ENCODE data around the gene RPUSD3.

DNA sequence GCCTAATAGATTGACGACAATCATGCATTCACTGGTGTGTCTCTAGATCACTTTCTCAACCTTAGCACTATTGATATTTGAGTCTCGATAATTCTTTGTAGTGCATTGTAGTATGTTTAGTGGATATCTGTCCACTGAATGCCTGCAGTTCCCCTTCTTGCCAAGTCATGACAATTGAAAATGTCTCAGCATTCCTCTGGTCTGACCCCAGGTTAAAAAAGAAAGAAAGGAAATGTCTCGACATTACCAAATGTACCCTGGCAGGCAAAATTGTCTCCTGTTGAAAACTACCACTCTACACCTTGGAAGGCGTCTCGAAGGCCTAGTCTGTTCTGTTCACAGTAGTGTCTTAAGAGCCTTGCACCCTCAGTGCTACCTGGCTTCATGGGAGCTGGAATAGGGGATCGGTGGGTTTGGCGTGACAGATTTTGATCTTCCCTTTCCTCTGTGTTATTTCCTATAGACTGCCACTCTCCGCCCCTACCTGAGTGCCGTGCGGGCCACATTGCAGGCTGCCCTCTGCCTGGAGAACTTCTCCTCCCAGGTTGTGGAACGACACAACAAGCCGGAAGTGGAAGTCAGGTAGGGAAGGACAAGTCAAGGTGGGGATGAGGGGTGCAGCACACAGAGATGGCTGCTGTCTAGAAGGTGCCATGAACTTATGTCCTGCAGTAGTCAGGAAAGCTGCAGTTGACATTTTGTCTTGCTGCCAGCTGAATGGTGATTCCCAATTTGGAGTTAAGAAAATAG, 46.4 kb downstream of the RPUSD3 start:
- no peak for TF ChIP-seq CTCF (IDR thresholded peaks at IDR 0.05)
- no peak for TF ChIP-seq POLR2A (IDR thresholded peaks at IDR 0.05)
- no peak for TF ChIP-seq EP300 (IDR thresholded peaks at IDR 0.05)
